HepG2 (cell line): ENCODE data around the gene FRRS1. TPM values are rescaled to one million over a fixed set of nuclear protein-coding genes. Genes with fewer than 3 reads are reported as not detected.

Experiments
- ATAC-seq: fragments of 200-7000 bp; cut with Tn5 transposase; 3 replicates; pipeline ENCODE4 v1.9.1; 2020; ENCODE audit warnings: mild to moderate bottlenecking, moderate library complexity
- BruUV-seq: library from RNA; stranded (reverse); fragments of 400-500 nt; replicated peaks from 2 replicates; lab custom pipeline; 2021; lab: Mats Ljungman, UMichigan
- CTCF ChIA-PET: fragments of 300-600 bp; formaldehyde crosslinking; extraction: SDS; loops from one replicate; lab custom pipeline; 2021; ENCODE audit warnings: low total read pairs, inconsistent platforms, low intra/inter-chr PET ratio; lab: Yijun Ruan, JAX
- POLR2A ChIA-PET: fragments of 350-600 bp; sonication (Branson Sonifier 250); formaldehyde crosslinking; loops from one replicate; lab custom pipeline; 2020; ENCODE audit warnings: antibody characterized with exemption, inconsistent platforms; lab: Yijun Ruan, JAX
- DNase-seq: peaks from one replicate; pipeline ENCODE4 v3.0.0-alpha.2; 2015; ENCODE audit warnings: low spot score
- FAIRE-seq: peaks from 3 replicates; lab custom pipeline; 2011; peaks lifted over from hg19 to GRCh38; lab: Jason Lieb, UNC
- H2AFZ ChIP-seq: one replicate; pipeline ENCODE4 v1.6.1; 2011; ENCODE audit warnings: low read length, inconsistent platforms
- H3K27ac ChIP-seq: fragments of 300-600 bp; 3 replicates; pipeline ENCODE4 v1.8.0; 2011; ENCODE audit warnings: mixed run types, mild to moderate bottlenecking, mixed read lengths, low read length, inconsistent platforms; ENCODE audit not compliant: insufficient read depth; ENCODE audit errors: extremely low read length
- H3K27me3 ChIP-seq, 2 experiments: fragments of 200-600 bp in 1 of 2; 2 replicates in 1 of 2; 3 replicates in 1 of 2; pipeline versions ENCODE4 v1.6.0 to v1.8.0; 2011; ENCODE audit warnings: low read length in 2 of 2, mild to moderate bottlenecking in 2 of 2, moderate library complexity in 2 of 2, inconsistent platforms in 1 of 2; ENCODE audit not compliant: insufficient read depth in 2 of 2, control insufficient read depth in 1 of 2
- H3K36me3 ChIP-seq, 2 experiments: fragments of 200-600 bp in 1 of 2; replicated peaks in 1 of 2; 2 replicates in 1 of 2; 3 replicates in 1 of 2; pipeline versions ENCODE4 v1.5.1 to v1.8.0; 2011; ENCODE audit warnings: low read length in 2 of 2, inconsistent platforms in 1 of 2; ENCODE audit not compliant: insufficient read depth in 2 of 2, control insufficient read depth in 1 of 2
- H3K4me1 ChIP-seq: 2 replicates; pipeline ENCODE4 v1.5.1; 2012; ENCODE audit warnings: low read length, inconsistent platforms; ENCODE audit not compliant: insufficient read depth
- H3K4me2 ChIP-seq: 2 replicates; pipeline ENCODE4 v1.6.0; 2011; ENCODE audit warnings: low read depth, low read length, inconsistent platforms
- H3K4me3 ChIP-seq, 3 experiments: fragments of 200-600 bp in 1 of 3; sonication (generic), shearing (Covaris generic) in 1 of 3; replicated peaks in 1 of 3; 2 replicates each; pipeline ENCODE4 v1.5.1; 2011 to 2016; ENCODE audit warnings: low read length in 3 of 3, inconsistent platforms in 2 of 3, low read depth in 2 of 3, mild to moderate bottlenecking in 2 of 3, control low read depth in 1 of 3, mixed read lengths in 1 of 3; ENCODE audit not compliant: insufficient read depth in 1 of 3
- H3K79me2 ChIP-seq: one replicate; pipeline ENCODE4 v1.6.1; 2011; ENCODE audit warnings: low read length, inconsistent platforms; ENCODE audit not compliant: insufficient read depth
- H3K9ac ChIP-seq: 2 replicates; pipeline ENCODE4 v1.6.0; 2011; ENCODE audit warnings: mild to moderate bottlenecking, low read depth, low read length, inconsistent platforms; ENCODE audit not compliant: insufficient read depth
- H3K9me3 ChIP-seq: 2 replicates; pipeline ENCODE4 v1.5.1; 2012; ENCODE audit warnings: mild to moderate bottlenecking, low read length
- H4K20me1 ChIP-seq: 2 replicates; pipeline ENCODE4 v1.6.0; 2011; ENCODE audit warnings: inconsistent platforms, mild to moderate bottlenecking, low read length, moderate library complexity; ENCODE audit not compliant: insufficient read depth
- CC2D1A ChIP-seq: sonication (generic); formaldehyde crosslinking; IDR thresholded peaks from 2 replicates; pipeline ENCODE4 v1.8.1; 2023; ENCODE audit warnings: mild to moderate bottlenecking, missing genetic modification reagents
- ELF3 ChIP-seq: IDR thresholded peaks from 2 replicates; pipeline ENCODE4 v1.6.1; 2016; ENCODE audit warnings: missing genetic modification reagents, missing compliant biosample characterization
- FOXA3 ChIP-seq: IDR thresholded peaks from 2 replicates; pipeline ENCODE4 v1.6.1; 2016; ENCODE audit warnings: missing genetic modification reagents, missing compliant biosample characterization
- GLI4 ChIP-seq: sonication (generic); formaldehyde crosslinking; IDR thresholded peaks from 2 replicates; pipeline ENCODE4 v1.5.1; 2020; ENCODE audit warnings: missing genetic modification reagents, mild to moderate bottlenecking, moderate library complexity, borderline replicate concordance
- MAFG ChIP-seq: sonication (generic); formaldehyde crosslinking; IDR thresholded peaks from 2 replicates; pipeline ENCODE4 v1.5.1; 2020; ENCODE audit warnings: mild to moderate bottlenecking, missing genetic modification reagents
- MLLT10 ChIP-seq: sonication (generic); formaldehyde crosslinking; IDR thresholded peaks from 2 replicates; pipeline ENCODE4 v1.4.0; 2020; ENCODE audit warnings: missing genetic modification reagents
- MXD4 ChIP-seq: IDR thresholded peaks from 2 replicates; pipeline ENCODE4 v1.6.1; 2016; ENCODE audit warnings: mild to moderate bottlenecking, missing biosample characterization, missing genetic modification reagents
- NFRKB ChIP-seq: fragments of 450-650 bp; IDR thresholded peaks from 2 replicates; pipeline ENCODE4 v1.6.1; 2017
- RFX1 ChIP-seq: fragments of 450-650 bp; IDR thresholded peaks from 2 replicates; pipeline ENCODE4 v1.6.1; 2017
- ZFP37 ChIP-seq: sonication (generic); formaldehyde crosslinking; IDR thresholded peaks from 2 replicates; pipeline ENCODE4 v1.4.0; 2020; ENCODE audit warnings: missing genetic modification reagents, borderline replicate concordance
- ZNF121 ChIP-seq: sonication (generic); formaldehyde crosslinking; IDR thresholded peaks from 2 replicates; pipeline ENCODE4 v1.5.0; 2020; ENCODE audit warnings: mild to moderate bottlenecking, missing genetic modification reagents
- WGBS: methylation state at CpG from one replicate; pipeline ENCODE4 v1.1.6; 2017; ENCODE audit warnings: low lambda C conversion rate; 5-methylcytosine and 5-hydroxymethylcytosine counted together
- in situ Hi-C: cut with HindIII; loops from 2 replicates; pipeline ENCODE4 v1.10.0; 2017; ENCODE audit warnings: low pct_unique_long_range_greater_than_20kb; ENCODE audit not compliant: extremely low pct_ligation_motif_present
- intact Hi-C: fragments of 100-400 bp; cut with micrococcal nuclease; formaldehyde crosslinking; loops from one replicate; pipeline ENCODE4 v1.10.0; 2022; ENCODE audit not compliant: unreplicated experiment
- polyA plus RNA-seq, 8 experiments: library from polyadenylated mRNA; depleted of rRNA in 3 of 8; stranded (reverse) in 7 of 8; unstranded in 1 of 8; fragments of >200 nt; fragmentation: Illumina TruSeq in 4 of 8; extraction: Trizol in 4 of 8; gene quantifications; 2 replicates each; pipeline versions ENCODE4 v1.2.1 to v1.2.3, GENCODE V29; 2011 to 2016; ENCODE audit warnings: low read depth in 4 of 8, missing spikeins in 1 of 8, mixed read lengths in 1 of 8; ENCODE audit not compliant: insufficient read depth in 1 of 8
- total RNA-seq, 5 experiments: library from RNA; depleted of rRNA; stranded (reverse); fragments of >200 nt; fragmentation: Illumina TruSeq; extraction: Trizol; gene quantifications; 2 replicates each; pipeline ENCODE4 v1.2.3, GENCODE V29; 2016; ENCODE audit warnings: low read depth in 1 of 5
- TF ChIP-seq, protein P1 (sequence below), 2 experiments: sonication (generic) in 1 of 2; formaldehyde crosslinking in 1 of 2; IDR thresholded peaks; 2 replicates each; pipeline versions ENCODE4 v1.6.1 to v1.9.0; 2014 to 2022; ENCODE audit warnings: antibody characterized with exemption in 1 of 2, borderline replicate concordance in 1 of 2, inconsistent platforms in 1 of 2, low read depth in 1 of 2, missing genetic modification reagents in 1 of 2
- TF ChIP-seq, protein P2 (sequence below): IDR thresholded peaks from 2 replicates; pipeline ENCODE4 v1.6.1; 2016; ENCODE audit warnings: missing compliant biosample characterization, missing genetic modification reagents, borderline replicate concordance

The FRRS1 gene
- total and polyA plus RNA-seq, 2 of the 13 experiments (the other 11 are each of a cell fraction or from before 2014, with no cell fraction given) = 22.6 to 23.4 TPM

DNA sequence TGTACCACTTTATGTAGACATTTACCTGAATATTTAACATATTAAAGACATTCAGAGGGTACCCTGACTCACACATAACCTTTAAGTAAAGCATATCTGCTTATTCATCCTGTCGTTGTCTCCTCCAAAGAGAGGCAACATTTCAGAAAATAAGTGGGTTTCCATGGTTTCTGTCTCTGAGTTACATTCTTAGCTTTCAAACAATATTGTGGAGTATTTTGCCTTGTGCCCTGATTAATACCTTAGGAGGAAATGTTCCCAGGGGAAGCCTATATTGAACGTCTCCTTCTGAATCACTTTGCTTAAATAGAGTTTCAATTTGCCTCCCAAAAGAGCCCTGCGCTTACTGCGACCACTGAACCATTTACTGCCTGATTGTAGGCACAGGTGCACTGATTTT lies 94.4 kb downstream of the FRRS1 start:
- 100% methylated on average over 4 of the region's 4 CpGs for WGBS
- FAIRE-seq = no peak
- no peak for TF ChIP-seq MXD4 (CRISPR knock-in tag)
- no peak for TF ChIP-seq ELF3 (CRISPR knock-in tag)
- TF ChIP-seq RFX1 = no peak
- TF ChIP-seq ZNF121 (CRISPR knock-in tag) = no peak
- TF ChIP-seq, all 625 proteins: peak for 0

DNA sequence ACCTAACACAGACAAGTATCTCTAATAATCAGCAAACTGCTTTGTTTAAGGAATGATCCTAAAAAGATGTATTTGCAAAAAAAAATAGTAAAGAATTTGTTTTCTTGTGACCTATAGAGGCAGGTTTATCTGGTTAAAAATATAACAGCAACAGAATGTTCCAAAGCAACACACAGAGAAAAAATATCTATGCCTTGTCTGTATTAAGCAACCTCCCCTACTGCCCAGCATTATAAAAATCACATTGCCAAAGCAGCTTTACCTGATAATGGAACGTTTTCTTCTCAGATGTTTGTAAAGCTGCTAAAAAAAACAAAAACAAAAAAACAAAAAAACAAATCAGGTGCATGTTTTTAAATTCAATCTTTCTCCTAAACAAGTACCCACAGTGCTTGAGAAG lies 95.9 kb downstream of the FRRS1 start:
- ChIA-PET POLR2A (no interaction called here), CTCF (no interaction called here)
- Histone ChIP-seq H3K27me3 (no peaks in the 10 kb centered on the region), H3K27ac (no peak overlapping the region), H3K4me1 (0 out of 2 replicates have a peak, but pooled peaks cover 7% of the 10 kb centered on the region), H3K79me2 (no peaks in the 10 kb centered on the region), H3K36me3 (peaks cover 17 to 72% of the 10 kb centered on the region in 2 experiments), H3K4me3 (no peak overlapping the region), H3K9ac (no peak overlapping the region), H4K20me1 (no peaks in the 10 kb centered on the region), H3K9me3 (no peaks in the 10 kb centered on the region), H2AFZ (no peak overlapping the region), H3K4me2 (no peak overlapping the region)
- in situ Hi-C loops = no loop called here
- intact Hi-C loops = no loop called here
- FAIRE-seq (no peak), ATAC-seq (no peak), DNase-seq (no peak)
- WGBS = 85% methylated on average over 1 of the region's 1 CpG
- no TSS peak for BruUV-seq
- TF ChIP-seq MAFG (CRISPR knock-in tag) = no peak
- TF ChIP-seq NFRKB = no peak
- TF ChIP-seq, protein P1, sequence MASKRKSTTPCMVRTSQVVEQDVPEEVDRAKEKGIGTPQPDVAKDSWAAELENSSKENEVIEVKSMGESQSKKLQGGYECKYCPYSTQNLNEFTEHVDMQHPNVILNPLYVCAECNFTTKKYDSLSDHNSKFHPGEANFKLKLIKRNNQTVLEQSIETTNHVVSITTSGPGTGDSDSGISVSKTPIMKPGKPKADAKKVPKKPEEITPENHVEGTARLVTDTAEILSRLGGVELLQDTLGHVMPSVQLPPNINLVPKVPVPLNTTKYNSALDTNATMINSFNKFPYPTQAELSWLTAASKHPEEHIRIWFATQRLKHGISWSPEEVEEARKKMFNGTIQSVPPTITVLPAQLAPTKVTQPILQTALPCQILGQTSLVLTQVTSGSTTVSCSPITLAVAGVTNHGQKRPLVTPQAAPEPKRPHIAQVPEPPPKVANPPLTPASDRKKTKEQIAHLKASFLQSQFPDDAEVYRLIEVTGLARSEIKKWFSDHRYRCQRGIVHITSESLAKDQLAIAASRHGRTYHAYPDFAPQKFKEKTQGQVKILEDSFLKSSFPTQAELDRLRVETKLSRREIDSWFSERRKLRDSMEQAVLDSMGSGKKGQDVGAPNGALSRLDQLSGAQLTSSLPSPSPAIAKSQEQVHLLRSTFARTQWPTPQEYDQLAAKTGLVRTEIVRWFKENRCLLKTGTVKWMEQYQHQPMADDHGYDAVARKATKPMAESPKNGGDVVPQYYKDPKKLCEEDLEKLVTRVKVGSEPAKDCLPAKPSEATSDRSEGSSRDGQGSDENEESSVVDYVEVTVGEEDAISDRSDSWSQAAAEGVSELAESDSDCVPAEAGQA (IDR thresholded peaks at IDR 0.05; ENCODE audit: low read depth) = no peak
- TF ChIP-seq, protein P1 (CRISPR knock-in tag; IDR thresholded peaks at IDR 0.05; ENCODE audit: borderline replicate concordance) = no peak
- no peak for TF ChIP-seq MLLT10 (CRISPR knock-in tag)
- no peak for TF ChIP-seq CC2D1A (CRISPR knock-in tag)
- TF ChIP-seq FOXA3 (CRISPR knock-in tag) = no peak
- TF ChIP-seq ZFP37 (CRISPR knock-in tag) = no peak
- TF ChIP-seq, protein P2, sequence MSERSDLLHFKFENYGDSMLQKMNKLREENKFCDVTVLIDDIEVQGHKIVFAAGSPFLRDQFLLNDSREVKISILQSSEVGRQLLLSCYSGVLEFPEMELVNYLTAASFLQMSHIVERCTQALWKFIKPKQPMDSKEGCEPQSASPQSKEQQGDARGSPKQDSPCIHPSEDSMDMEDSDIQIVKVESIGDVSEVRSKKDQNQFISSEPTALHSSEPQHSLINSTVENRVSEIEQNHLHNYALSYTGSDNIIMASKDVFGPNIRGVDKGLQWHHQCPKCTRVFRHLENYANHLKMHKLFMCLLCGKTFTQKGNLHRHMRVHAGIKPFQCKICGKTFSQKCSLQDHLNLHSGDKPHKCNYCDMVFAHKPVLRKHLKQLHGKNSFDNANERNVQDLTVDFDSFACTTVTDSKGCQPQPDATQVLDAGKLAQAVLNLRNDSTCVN (CRISPR knock-in tag) = no peak
- no peak for TF ChIP-seq GLI4 (CRISPR knock-in tag)

More for the DNA sequence above, 94.4 kb downstream of the FRRS1 start:
- H3K4me2 ChIP-seq = no peak overlapping the region
- H4K20me1 ChIP-seq = no peaks in the 10 kb centered on the region
- no peaks in the 10 kb centered on the region for H3K79me2 ChIP-seq
- H3K27ac ChIP-seq = no peak overlapping the region
- no peak for DNase-seq
- ChIA-PET CTCF (no interaction called here), POLR2A (no interaction called here)
- H3K27me3 ChIP-seq = no peaks in the 10 kb centered on the region
- intact Hi-C loops = no loop called here
- H3K4me1 ChIP-seq = 0 out of 2 replicates have a peak, but pooled peaks cover 7% of the 10 kb centered on the region
- peaks cover 18 to 73% of the 10 kb centered on the region in 2 experiments for H3K36me3 ChIP-seq
- BruUV-seq = no TSS peak
- H2AFZ ChIP-seq = no peak overlapping the region
- no peaks in the 10 kb centered on the region for H3K9me3 ChIP-seq
- in situ Hi-C loops = no loop called here
- no peak overlapping the region for H3K9ac ChIP-seq
- no peak for ATAC-seq
- H3K4me3 ChIP-seq = no peak overlapping the region
